Activated T-helper 17 cell treated with anti-CD3 and anti-CD28 coated beads, Interleukin-2, amount 50 U/mL, for 72 hours (primary cell): ENCODE data around the gene SRRM3. TPM values are rescaled to one million over a fixed set of nuclear protein-coding genes. Genes with fewer than 3 reads are reported as not detected.
"Not testable (repeated sequence)": the region's sequence is repeated elsewhere in the genome, so short reads cannot be mapped to it uniquely, and the experiment has no call there.

ENCODE experiments used
- ATAC-seq: fragments of 150-1000 bp; cut with Tn5 transposase; replicated peaks from 2 replicates; pipeline ENCODE4 v1.10.0; 2021; ENCODE audit warnings: mild to moderate bottlenecking, moderate library complexity
- H3K27ac Mint-ChIP-seq: one replicate; pipeline ENCODE4 v1.8.0; 2022; ENCODE audit warnings: mixed read lengths
- H3K27me3 Mint-ChIP-seq: one replicate; pipeline ENCODE4 v1.8.0; 2022; ENCODE audit warnings: mixed read lengths
- H3K36me3 Mint-ChIP-seq: one replicate; pipeline ENCODE4 v1.8.0; 2022; ENCODE audit warnings: low read depth, mild to moderate bottlenecking, mixed read lengths
- H3K4me1 Mint-ChIP-seq: one replicate; pipeline ENCODE4 v1.8.0; 2022; ENCODE audit warnings: mixed read lengths
- H3K4me3 Mint-ChIP-seq: one replicate; pipeline ENCODE4 v1.8.0; 2022; ENCODE audit warnings: mild to moderate bottlenecking, mixed read lengths
- H3K9me3 Mint-ChIP-seq: one replicate; pipeline ENCODE4 v1.8.0; 2022; ENCODE audit warnings: mixed read lengths
- total RNA-seq, 2 donors: library from RNA; stranded (reverse); gene quantifications; one replicate each; pipeline ENCODE4 v1.2.3, GENCODE V29; 2022

Gene SRRM3
- total RNA-seq, 2 donors from 2014 or later, result 0.26 TPM; not detected in 1

DNA sequence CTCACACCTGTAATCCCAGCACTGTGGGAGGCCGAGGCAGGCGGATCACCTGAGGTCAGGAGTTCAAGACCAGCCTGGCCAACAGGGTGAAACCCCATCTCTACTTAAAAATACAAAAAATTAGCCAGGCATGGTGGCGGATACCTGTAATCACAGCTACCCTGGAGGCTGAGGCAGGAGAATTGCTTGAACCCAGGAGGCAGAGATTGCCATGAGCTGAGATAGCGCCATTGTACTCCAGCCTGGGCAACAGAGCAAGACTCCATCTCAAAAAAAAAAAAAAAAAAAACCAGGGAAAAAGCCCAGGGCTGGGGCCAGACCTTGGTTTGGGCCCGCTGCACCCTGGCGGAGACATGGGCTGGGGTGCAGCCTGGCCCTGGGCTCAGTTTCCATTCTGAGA is 110.1 kb downstream of the SRRM3 start:
- not testable (repeated sequence) for H3K36me3 Mint-ChIP-seq, H3K27ac Mint-ChIP-seq, ATAC-seq, H3K9me3 Mint-ChIP-seq, H3K4me1 Mint-ChIP-seq, H3K4me3 Mint-ChIP-seq, H3K27me3 Mint-ChIP-seq

DNA sequence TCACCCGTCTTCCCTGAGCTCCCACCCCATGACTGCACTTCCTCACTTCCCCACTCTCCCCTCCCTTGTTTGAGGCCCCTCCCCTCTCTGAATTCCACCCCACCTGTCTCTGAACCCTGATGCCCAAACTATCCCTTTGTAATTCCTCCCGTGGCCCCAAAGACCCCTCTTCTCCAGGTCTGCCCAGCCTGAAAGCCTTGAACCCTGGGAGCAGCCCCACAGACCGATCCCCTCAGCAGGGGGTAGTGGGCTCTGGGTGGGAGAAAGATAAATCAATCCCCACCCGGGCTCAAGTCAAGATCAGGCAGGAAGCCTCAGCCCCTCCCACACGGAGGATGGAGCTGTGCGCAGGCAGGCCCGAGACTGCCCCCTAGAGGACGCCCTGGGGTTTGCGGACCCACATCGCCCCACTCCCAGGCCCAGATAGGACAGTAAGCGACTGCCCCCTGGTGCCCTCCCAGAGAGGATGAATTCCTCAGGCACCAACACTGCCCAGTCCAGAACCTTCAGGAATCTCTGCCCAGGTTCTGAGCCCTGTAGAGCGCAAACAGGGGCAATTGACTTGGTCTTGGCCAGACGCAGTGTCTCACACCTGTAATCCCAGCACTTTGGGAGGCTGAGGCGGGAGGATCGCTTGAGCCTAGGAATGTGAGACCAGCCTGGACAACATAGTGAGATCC is 112.5 kb downstream of the SRRM3 start:
- Mint-ChIP-seq H3K27ac (peak overlapping the region; percentile 89), H3K4me1 (peaks cover 10% of the 10 kb centered on the region), H3K4me3 (peak overlapping the region; percentile 56), H3K9me3 (no peaks in the 10 kb centered on the region), H3K36me3 (peaks cover 18% of the 10 kb centered on the region), H3K27me3 (no peaks in the 10 kb centered on the region)
- peak; percentile 51 for ATAC-seq

DNA sequence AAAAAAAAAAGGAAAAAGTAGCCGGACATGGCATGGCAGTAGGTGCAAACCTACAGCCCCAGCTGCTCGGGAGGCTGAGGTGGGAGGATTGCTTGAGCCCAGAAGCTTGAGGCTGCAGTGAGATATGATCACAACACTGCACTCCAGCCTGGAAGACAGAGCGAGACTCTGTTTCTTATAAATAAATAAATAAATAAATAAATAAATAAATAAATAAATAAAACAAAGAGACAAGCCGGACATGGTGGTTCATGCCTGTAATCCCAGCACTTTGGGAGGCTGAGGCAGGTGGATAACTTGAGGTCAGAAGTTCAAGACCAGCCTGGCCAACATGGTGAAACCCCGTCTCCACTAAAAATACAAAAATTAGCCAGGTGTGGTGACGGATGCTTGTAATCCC is 113.0 kb downstream of the SRRM3 start:
- not testable (repeated sequence) for ATAC-seq, H3K4me1 Mint-ChIP-seq, H3K27me3 Mint-ChIP-seq, H3K9me3 Mint-ChIP-seq
- H3K36me3 Mint-ChIP-seq, result peaks cover 20% of the 10 kb centered on the region
- H3K27ac Mint-ChIP-seq, result peak overlapping the region; percentile 89
- H3K4me3 Mint-ChIP-seq, result peak overlapping the region; percentile 56

DNA sequence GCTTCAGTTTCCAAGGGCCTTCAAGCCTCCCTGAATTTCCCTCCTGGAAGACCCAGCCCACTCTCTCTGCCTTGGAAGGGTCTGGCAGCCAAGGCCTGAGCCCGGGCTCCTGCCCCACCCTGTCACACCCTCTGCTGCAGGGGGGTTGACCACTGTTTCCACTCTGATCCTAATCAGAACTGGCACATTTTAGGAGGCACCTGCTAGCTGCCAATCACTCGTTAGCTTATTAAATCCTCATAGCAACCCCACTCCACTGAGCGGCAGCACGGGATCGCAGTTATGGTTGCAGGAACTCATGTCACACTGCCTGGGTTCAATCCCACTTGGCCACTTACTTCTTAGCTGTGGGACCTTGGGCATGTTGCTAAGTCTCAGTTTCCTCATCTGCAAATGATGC is 113.7 kb downstream of the SRRM3 start:
- no peaks in the 10 kb centered on the region for H3K9me3 Mint-ChIP-seq
- no peak overlapping the region for H3K4me3 Mint-ChIP-seq
- no peak overlapping the region for H3K27ac Mint-ChIP-seq
- H3K4me1 Mint-ChIP-seq, result peaks cover 10% of the 10 kb centered on the region
- ATAC-seq, result no peak
- no peaks in the 10 kb centered on the region for H3K27me3 Mint-ChIP-seq
- peaks cover 22% of the 10 kb centered on the region for H3K36me3 Mint-ChIP-seq

DNA sequence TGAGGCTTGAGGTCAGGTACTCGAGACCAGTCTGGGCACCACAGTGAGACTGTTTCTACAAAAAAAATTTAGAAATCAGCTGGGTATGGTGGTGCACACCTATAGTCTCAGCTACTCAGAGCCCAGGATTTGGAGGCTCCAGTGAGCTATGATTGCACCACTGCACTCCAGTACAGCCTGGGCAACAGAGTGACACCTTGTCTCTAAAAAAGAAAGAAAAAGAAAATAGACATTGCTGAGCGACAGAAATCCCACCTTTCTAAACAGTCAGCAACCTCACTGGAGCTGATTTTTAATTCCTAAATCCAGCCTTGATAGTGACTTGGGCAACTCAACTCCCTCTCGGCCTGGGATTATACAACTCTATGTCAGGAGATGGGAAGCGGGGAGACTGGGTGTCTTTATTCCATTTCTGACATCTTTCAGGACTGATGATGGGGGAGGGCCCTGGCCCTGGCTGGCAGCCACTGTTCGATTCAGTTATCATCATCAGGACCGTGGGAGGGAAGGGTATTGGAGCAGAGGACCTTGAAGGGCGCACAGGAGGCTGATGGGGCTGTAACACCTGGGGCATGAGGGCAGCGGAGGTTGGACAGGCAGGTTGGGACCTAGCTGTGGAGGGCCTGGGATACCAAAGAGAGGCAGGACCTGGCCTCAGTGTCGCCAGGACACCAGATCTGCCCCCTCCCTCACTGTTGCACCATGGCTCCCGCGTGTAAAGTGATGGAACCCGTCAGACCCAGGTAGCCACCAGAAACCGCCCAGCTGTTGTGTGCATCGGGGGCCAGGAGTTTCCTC is 115.5 kb downstream of the SRRM3 start:
- H3K4me3 Mint-ChIP-seq, result peak overlapping the region; percentile 80
- H3K9me3 Mint-ChIP-seq, result no peaks in the 10 kb centered on the region
- H3K4me1 Mint-ChIP-seq, result peaks cover 10% of the 10 kb centered on the region
- ATAC-seq, result no peak
- H3K27me3 Mint-ChIP-seq, result no peaks in the 10 kb centered on the region
- peak overlapping the region; percentile 89 for H3K27ac Mint-ChIP-seq
- peaks cover 30% of the 10 kb centered on the region for H3K36me3 Mint-ChIP-seq

DNA sequence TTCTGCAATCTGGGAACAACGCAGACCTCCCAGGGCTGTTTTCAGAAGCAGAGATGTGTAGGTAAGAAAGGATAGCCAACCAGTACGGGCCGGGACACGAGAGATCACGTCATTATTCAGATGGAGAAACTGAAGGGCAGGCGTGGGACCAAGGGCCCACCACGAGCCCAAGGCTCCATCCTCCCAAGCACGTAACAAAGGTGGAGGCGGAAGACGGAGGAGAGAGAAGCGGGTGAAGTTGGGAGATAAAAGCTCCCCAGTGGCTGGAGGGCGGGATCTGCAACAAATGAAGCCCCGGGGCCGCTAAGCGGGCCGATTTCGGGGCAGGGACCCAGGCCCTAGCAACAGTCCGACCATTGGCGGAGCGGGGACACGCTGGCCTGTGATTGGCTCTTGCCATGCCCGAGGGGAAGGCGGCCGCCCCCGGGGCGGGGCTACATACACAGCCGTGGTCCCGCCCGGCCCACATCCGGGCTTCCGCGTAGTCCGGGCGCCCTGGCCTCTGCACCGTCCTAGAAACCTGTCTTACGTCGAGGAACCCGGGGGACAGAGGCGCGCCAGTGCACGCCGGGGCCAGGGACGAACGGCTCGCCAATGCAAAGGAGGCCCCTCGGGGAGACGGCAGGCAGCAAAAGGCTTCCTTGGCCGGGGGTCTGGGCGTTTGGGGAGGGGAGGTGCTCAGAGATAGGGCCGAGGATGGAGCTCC is 116.2 kb downstream of the SRRM3 start:
- Mint-ChIP-seq H3K9me3 (no peaks in the 10 kb centered on the region), H3K36me3 (peaks cover 35% of the 10 kb centered on the region), H3K27ac (peak overlapping the region; percentile 89), H3K27me3 (no peaks in the 10 kb centered on the region), H3K4me3 (peak overlapping the region; percentile 80), H3K4me1 (peaks cover 10% of the 10 kb centered on the region)
- ATAC-seq, result peak; percentile 89

DNA sequence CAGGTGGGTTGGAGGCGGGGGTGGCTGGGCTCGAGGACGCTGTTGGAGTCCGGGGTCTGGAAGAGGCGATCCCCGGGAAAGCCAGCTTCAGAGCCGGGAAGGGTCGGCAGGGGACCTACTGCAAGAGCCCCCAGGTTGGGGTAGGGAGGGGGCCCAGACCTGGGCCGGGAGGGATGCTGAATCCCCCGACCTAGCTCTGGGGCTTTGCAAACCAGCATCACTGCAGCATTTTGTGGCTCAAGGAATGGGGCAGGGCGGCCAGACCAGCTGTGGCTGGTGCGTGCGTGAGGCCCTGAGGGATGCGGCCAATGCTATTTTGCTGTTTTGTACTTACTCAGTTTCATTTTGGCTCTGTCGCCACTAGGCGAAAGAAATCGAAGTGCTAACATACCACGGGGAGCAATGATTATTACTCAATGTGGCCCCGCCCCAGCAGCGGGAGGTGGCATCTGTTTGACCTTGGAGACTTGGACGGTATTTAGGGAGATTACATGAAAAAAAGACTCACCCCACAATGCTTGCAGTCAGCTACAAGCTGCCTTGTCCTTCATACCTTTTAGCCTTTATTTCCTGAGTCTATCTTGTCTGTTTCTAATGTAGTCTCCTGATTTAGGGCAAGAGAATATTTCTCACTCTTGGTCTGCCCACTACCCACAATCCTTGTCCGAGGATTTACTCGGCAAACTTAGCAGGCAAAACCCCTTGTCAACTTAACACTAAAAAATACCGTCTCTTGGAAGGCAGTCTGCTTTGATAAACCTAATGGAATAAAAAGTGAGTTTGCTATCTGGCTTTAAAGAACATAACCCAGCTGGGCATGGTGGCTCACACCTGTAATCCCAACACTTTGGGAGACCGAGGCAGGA is 117.0 kb downstream of the SRRM3 start:
- ATAC-seq, result peak; percentile 56
- H3K36me3 Mint-ChIP-seq, result peaks cover 42% of the 10 kb centered on the region
- peaks cover 10% of the 10 kb centered on the region for H3K4me1 Mint-ChIP-seq
- H3K27ac Mint-ChIP-seq, result peak overlapping the region; percentile 89
- peak overlapping the region; percentile 80 for H3K4me3 Mint-ChIP-seq
- H3K9me3 Mint-ChIP-seq, result no peaks in the 10 kb centered on the region
- no peaks in the 10 kb centered on the region for H3K27me3 Mint-ChIP-seq

DNA sequence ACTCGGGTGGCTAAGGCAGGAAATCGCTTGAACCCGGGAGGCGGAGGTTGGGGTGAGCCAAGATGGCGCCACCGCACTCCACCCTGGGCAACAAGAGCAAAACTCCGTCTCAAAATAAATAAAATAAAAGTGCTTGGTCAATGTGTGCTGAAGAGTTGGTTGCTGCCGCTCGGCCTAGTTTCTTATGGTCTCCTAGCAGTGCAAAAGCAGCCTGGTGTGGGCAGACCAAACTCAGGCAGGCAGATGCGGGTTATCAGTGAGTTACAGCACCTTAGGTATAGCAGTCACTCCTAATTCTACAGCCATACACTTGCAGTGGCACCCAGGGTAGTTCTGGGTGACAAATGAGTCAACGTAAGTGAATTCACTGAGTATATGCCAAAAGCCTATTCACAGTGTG is 123.4 kb downstream of the SRRM3 start:
- no peak for ATAC-seq
- H3K27me3 Mint-ChIP-seq, result no peaks in the 10 kb centered on the region
- H3K9me3 Mint-ChIP-seq, result no peaks in the 10 kb centered on the region
- H3K4me3 Mint-ChIP-seq, result no peak overlapping the region
- H3K36me3 Mint-ChIP-seq, result peaks cover 86% of the 10 kb centered on the region
- no peak overlapping the region for H3K27ac Mint-ChIP-seq
- H3K4me1 Mint-ChIP-seq, result peaks cover 15% of the 10 kb centered on the region

DNA sequence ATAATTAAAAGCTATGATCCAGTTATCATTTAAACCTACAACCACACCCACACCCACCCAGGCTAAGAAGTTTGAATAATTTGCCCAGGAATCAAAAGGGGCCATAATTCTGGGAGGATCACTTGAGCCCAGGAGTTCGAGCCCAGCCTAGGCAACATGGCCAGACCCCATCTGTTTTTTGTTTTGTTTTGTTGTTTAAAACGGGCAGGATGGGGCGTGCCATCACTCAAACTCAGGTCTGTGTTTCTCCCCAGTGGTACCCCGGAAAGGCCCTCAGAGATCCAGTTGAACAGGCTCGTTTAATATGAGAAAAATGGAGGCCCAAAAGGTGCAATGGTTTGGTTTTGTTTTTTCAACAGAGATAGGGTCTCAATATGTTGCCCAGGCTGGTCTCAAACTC is 124.1 kb downstream of the SRRM3 start:
- Mint-ChIP-seq H3K4me3 (no peak overlapping the region), H3K9me3 (no peaks in the 10 kb centered on the region), H3K27me3 (no peaks in the 10 kb centered on the region), H3K27ac (no peak overlapping the region), H3K36me3 (peaks cover 87% of the 10 kb centered on the region), H3K4me1 (peaks cover 16% of the 10 kb centered on the region)
- ATAC-seq, result no peak

DNA sequence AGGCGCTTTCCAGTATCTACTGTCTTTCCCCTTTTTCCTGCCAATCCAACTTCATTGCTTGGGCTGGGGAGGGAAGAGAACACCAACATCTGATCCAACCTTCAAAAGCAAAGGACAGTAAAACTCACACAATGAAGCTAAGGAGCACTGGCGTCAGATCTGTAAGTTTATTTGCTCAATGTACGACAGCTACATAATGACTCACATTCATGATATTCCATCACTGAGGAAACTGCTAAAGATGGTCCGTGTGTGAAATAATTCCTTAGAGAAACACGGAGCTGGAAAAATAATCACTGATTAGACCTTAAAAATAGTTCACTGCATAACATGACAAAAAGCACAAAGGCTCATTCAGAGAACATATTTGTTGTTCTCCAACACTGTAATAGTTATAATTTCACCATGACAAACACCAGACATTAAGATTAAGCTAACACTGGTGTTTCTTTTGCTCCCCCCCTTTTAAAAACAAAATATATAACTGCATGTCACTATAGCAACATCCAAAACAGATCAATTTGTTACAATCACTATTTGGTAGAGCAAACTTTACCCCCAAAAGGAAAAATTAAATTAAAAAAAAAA is 125.0 kb downstream of the SRRM3 start:
- ATAC-seq, result no peak
- Mint-ChIP-seq H3K4me3 (no peak overlapping the region), H3K4me1 (peaks cover 16% of the 10 kb centered on the region), H3K27me3 (no peaks in the 10 kb centered on the region), H3K36me3 (peaks cover 92% of the 10 kb centered on the region), H3K9me3 (no peaks in the 10 kb centered on the region), H3K27ac (peak overlapping the region; percentile 38)

DNA sequence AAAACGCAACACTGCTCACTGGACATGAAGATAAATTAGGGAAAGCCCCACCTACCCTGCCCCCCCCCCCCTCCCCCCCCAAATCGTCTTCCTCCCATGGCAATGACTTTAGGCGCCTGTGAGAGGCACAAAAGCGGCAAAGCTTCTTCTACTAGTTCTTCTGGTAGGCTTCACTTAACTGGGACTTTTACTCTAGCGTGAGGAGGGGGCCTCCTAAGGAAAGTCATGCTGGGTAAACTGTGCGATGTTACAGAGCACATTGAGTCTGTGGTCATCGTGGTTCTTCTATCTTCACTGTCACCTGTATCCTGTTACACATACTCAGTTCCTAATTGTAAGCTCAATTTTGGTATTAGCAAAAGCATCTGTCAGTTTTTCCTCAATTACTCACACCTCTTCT is 125.9 kb downstream of the SRRM3 start:
- Mint-ChIP-seq H3K36me3 (peaks cover 99% of the 10 kb centered on the region), H3K27me3 (no peaks in the 10 kb centered on the region), H3K4me3 (no peak overlapping the region), H3K4me1 (peaks cover 20% of the 10 kb centered on the region), H3K9me3 (no peaks in the 10 kb centered on the region), H3K27ac (peak overlapping the region; percentile 36)
- peak; percentile 70 for ATAC-seq

DNA sequence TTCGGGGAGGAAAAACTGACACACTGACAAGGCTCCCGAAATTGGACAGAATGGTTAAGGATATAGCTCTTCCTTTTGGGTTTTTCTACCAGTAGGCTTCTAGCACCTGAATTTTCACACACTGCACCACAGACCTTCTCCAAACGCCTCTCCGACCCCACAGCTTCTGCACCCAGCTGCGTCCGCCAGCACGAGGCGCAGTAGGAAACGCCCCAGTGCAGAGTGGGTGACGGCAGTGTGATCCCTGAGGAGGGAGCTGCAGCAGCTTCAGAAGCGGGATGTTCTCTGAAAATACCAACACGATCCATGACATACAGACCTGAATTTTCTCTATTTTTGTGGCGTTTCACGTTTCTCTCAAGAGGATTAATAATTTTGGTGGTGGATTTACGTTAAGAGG is 126.7 kb downstream of the SRRM3 start:
- Mint-ChIP-seq H3K27me3 (no peaks in the 10 kb centered on the region), H3K9me3 (no peaks in the 10 kb centered on the region), H3K27ac (peak overlapping the region; percentile 36), H3K4me3 (peak overlapping the region; percentile 23), H3K4me1 (peaks cover 23% of the 10 kb centered on the region), H3K36me3 (peaks cover 99% of the 10 kb centered on the region)
- ATAC-seq, result no peak

DNA sequence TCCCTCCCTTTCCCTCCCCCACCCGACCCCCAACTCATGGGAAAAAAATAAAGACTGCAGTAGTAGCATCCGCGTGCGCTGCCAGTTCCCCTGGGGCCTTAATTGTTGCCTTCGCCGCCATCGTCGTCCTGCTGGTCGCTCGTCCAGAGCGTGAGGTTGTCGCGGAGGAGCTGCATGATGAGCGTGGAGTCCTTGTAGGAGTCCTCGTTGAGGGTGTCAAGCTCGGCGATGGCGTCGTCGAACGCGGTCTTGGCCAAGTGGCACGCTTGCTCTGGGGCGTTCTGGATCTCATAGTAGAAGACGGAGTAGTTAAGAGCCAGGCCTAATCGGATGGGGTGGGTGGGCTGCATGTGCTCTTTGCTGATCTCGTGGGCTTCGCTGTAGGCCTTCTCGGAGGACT is 127.8 kb downstream of the SRRM3 start:
- Mint-ChIP-seq H3K4me1 (peaks cover 27% of the 10 kb centered on the region), H3K9me3 (no peaks in the 10 kb centered on the region), H3K36me3 (peaks cover 99% of the 10 kb centered on the region), H3K27ac (no peak overlapping the region), H3K27me3 (no peaks in the 10 kb centered on the region), H3K4me3 (no peak overlapping the region)
- ATAC-seq, result no peak

DNA sequence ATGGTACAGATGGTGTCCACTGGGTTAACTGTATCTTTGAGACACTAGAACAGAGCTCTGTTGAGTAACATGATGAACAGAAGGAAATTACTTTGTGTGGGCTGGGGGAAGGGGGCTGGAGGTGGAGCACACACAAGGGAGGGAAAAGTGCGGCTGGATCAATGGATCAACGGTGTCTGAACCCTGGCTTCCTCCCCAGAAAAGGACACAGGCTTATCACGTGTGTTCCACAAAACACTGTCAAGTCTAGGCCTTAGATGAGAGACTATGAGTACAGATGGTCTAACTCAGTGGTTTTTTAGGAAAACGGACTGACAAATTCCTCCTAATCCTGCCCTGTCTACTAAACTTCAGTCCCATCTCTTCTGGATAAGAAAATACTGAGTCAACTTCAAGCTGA is 128.6 kb downstream of the SRRM3 start:
- H3K36me3 Mint-ChIP-seq, result peaks cover 95% of the 10 kb centered on the region
- H3K9me3 Mint-ChIP-seq, result no peaks in the 10 kb centered on the region

More for the DNA sequence above, 128.6 kb downstream of the SRRM3 start:
- Mint-ChIP-seq H3K4me3 (no peak overlapping the region), H3K27me3 (no peaks in the 10 kb centered on the region), H3K4me1 (peaks cover 27% of the 10 kb centered on the region), H3K27ac (peak overlapping the region; percentile 42)
- ATAC-seq, result no peak
